GM18517 (cell line): ENCODE data around the gene NSD1.
A peak's percentile ranks its signal among the peaks of the same experiment; 100 is the strongest.
"Not testable (repeated sequence)": the region's sequence is repeated elsewhere in the genome, so short reads cannot be mapped to it uniquely, and the experiment has no call there.

ENCODE experiments used
- ATAC-seq: cut with Tn5 transposase; IDR thresholded peaks from one replicate; pipeline ENCODE4 v1.9.1; 2021; ENCODE audit warnings: mild to moderate bottlenecking, moderate library complexity; ENCODE audit not compliant: unreplicated experiment

The NSD1 gene

DNA sequence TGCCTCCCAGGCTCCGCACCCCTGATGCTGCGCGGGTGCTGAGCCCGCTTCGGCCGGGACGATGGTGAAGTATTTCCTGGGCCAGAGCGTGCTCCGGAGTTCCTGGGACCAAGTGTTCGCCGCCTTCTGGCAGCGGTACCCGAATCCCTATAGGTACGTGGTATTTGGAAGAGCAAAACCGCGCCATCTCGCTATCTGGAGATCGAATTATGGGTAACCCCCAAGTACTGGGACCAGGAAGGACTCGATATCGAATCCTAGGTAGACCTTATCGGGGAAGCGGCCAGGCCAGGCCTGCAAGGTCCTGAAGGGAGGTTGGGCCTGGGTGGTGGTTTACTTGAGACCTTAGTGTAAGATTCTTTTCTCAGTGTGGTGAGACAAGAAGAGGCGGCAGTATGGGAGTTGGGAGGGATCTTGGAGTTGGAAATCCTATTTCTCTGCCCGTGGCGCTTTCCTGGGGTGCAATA is 170.4 kb downstream of the NSD1 start:
- ATAC-seq, result peak; percentile 10

DNA sequence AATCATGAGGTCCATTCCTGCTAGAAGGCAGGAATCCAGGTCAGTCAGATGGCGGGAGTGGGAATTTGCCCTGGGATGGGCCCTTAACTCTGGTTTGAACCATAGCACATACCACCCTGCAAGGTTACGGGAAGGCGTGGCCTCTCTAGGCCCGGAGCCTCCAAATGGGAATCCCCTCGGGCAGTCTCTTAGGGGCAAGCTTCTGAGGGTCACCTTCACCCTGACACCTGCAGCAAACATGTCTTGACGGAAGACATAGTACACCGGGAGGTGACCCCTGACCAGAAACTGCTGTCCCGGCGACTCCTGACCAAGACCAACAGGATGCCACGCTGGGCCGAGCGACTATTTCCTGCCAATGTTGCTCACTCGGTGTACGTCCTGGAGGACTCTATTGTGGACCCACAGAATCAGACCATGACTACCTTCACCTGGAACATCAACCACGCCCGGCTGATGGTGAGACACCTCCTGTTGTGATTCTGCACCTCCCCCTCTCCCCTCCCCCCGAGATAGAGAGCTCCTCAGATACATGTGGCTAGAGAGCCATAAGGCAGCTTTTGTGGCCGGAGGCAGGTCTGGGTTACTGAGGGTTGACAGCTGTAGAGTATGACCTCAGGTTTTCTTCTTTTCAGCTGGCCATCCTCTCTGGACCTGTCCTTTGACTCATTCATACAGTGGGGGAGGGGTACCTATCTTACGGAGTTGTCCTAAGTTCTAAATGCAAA is 171.0 kb downstream of the NSD1 start:
- ATAC-seq, result no peak

DNA sequence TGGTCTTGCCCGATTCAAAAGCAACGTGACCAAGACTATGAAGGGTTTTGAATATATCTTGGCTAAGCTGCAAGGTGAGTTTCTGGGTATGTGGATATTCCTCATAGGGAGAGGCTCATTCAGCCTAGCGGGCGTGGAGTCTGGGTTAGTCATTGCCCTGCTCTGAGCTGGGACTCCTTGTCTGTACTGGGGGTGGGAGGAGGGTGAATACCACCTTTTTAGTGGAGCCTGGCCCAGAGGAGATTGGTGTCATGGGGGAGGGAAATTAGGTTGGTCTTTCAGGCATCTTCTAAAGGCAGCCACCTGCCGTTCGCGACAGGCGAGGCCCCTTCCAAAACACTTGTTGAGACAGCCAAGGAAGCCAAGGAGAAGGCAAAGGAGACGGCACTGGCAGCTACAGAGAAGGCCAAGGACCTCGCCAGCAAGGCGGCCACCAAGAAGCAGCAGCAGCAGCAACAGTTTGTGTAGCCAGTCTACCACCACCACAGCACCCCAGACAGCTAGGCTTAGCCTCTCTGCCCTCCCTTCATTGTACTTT is 172.6 kb downstream of the NSD1 start:
- not testable (repeated sequence) for ATAC-seq

DNA sequence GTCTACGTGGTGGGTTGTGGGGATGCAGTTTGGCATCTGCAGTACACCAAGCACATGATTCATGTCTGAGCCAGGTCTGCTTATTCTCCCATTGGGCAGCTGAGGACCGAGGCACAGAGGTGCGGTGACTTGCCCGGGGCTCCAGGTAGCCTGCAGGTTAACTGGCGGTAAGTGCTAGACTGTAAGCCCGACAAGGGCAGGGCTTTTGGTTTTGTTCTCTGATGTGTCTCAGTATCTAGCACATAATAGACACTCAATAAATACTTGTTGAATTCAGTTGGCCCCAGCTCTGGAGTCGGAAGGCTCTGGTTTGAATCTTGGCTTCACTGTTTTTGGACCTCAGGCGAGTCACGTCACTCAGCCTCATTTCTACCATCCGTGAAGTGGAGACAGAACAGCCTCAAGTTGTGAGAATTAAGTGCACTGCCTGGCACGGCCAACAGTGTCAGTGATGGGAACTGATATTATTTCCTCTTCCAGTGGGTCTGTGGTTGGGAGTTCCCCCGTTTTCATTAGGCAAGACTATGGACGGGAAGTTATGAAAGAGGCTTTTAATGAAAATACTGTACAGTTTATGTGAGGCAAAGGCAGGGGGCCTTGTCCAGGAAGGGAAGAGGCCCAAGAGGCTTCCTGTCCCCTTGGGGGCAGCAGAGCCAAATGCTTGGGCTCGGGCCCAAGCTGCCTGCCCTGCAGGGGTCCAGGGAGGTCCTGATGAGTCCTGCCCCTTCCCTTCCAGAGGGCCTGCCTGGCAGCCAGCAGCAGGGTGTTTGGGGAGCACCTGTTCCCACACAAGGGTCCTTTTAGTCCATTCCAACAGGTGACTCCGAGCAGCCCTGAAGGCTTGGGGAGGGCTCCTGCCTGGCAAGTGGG is 173.3 kb downstream of the NSD1 start:
- no peak for ATAC-seq

DNA sequence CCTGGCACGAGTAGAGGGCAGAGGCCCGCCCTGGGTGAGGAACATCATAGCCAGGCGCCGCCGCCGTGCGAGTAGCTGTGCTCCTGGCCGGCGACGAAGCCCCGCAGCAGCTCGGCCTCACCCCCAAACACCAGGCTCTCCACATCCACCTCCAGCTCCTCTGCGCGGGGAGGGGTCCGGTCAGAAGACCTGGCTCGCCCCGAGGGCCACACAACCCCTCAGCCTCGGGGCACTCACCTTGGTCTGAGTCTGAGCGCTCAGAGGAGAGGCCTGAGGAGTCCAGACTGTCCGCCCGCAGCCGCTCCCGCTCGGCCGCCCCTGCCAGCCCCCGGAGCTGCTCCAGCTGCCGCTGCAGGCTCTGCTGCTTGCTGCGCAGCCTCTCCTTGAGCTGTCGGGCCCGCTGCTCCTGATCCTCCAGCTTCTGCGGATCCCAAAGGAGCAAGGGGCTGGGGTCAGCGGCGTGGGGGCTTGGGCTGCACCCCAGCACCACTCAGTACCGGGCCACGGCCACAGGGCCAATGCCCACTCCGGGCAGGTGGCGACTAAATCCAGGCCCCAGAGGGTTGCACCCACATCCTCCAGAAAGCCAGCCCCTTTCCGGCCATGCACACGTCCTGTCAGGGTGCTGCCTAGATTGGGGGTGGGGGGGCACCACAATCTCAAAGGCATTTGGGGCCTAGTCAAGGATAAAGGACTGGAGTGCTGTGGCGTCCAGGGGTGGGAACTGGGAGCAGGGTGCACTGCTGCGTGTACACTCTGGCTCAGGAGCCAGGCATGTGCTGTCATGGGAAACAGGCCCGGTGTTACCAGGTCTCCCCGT is 174.2 kb downstream of the NSD1 start:
- no peak for ATAC-seq

DNA sequence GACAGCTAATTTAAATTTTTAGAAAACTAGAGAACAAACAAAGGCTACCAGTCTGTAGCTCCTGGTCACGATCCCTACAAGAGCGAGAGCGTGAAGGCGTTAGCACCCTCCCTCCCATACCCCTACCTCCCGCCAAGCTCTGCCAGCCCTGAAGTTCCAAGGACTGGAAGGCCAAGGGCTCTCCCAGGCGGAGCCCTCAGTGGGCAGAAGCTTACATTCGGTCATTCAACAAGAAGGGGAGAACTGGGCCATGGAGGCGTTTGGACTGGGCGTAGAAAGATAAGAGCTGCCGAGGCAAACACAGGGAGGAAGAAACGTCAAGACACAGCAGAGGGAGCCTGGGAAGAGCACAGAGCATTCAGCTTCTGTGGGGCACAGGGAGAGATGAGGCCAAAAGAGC is 175.2 kb downstream of the NSD1 start:
- ATAC-seq, result no peak

DNA sequence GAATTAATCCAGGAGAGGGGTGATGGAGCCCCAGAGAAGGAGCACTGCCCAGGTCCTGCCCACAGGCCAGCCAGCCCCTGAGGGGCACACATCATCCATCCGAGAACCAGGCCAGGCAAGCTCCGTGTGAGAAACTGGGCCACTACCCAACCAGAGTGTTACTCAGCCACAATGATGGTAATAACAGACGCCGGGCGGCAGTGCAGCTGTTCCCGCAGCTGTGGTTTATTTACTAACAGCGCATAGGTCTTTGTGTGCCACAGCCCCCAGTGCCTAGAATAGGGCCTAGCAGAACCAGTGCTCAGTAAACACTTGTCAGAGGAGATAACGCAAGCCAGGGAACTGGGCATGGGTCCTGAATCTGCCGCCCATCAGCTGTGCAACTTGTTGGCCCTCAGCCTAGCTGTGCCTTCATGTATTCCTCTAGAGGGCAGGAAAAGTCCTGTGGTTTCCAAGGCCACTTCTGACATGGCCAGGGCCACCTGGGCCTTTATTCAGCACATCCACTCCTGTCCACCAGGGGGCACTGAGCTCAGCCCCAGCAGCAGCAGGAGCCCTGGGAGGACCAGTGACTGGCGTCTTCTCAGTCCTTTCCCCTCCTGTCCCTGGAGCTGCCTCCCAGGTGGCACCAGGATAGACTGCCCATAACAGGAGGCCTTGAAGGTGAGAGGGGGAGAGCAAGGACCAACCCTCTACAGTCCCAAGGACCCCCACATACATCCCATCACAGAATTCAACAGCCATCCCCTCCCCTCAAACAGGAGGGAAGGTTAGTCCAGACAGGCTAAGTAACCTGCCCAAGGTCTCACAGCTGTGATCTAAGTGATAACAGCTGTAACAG is 176.0 kb downstream of the NSD1 start:
- no peak for ATAC-seq

DNA sequence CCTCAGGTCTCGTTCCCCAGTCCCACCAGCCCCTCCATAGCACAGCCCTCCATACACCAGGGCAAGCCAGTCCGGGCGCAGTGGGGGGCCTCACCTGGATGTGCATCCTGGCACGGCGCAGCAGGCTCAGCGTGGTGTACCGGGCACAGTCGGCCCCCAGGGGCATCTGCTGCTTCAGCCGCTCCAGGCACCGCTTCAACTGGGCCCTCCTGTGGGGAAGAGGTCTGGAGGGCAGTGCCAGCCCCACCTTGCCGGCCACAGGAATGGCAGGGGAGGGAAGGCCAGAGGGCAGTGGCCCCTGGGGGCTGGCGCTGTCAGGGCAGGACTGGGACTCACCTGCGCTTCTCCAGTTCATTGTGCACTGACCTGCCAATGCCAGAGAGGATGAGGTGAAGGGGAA is 176.8 kb downstream of the NSD1 start:
- ATAC-seq, result no peak

DNA sequence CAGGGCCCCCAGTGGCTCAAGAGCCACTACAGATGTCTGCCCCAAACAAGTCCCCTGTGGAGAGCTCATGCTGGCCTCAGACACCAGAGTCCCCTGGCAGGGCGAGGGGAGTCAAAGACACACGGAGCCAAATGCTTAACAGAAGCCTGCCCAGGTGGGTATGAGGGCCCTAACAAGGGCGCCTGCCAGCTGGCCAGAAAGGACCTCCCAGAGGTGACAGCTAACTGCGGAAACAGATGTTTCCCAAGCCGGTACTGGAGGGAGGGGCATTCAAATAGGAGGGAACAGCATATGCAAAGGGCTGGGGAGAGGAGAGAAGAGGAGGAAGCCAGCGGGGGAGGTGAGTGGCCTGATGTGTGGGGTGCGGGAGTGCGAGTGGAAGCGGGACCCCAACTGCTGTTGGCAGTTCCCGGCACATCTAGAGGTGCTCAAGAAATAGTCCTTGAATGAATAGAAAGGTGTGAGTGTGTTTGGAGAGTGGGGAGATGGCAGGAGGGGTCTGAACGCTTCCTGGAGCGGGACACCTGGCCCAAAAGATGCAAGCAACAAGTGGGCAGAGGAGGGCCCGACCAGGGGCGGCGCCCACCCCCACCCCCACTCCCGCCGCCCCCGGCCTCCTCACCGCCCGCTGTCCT is 177.3 kb downstream of the NSD1 start:
- no peak for ATAC-seq

DNA sequence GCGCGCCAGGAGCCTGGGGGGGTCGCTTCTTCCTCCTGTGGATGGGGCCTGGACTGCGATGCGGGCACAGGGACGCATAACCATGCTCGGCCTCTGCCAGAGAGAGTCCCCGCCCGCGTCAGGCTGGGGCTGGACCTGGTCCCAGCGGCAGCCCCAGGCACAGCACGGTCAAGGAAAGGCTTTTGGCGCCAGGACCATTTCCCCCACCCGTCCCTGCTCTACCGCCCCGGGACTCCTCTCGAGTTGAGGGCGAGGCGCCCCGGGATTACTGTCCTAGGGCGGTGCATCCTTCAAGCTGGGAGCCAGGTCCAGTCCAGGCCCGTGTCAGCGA is 177.8 kb downstream of the NSD1 start:
- no peak for ATAC-seq

DNA sequence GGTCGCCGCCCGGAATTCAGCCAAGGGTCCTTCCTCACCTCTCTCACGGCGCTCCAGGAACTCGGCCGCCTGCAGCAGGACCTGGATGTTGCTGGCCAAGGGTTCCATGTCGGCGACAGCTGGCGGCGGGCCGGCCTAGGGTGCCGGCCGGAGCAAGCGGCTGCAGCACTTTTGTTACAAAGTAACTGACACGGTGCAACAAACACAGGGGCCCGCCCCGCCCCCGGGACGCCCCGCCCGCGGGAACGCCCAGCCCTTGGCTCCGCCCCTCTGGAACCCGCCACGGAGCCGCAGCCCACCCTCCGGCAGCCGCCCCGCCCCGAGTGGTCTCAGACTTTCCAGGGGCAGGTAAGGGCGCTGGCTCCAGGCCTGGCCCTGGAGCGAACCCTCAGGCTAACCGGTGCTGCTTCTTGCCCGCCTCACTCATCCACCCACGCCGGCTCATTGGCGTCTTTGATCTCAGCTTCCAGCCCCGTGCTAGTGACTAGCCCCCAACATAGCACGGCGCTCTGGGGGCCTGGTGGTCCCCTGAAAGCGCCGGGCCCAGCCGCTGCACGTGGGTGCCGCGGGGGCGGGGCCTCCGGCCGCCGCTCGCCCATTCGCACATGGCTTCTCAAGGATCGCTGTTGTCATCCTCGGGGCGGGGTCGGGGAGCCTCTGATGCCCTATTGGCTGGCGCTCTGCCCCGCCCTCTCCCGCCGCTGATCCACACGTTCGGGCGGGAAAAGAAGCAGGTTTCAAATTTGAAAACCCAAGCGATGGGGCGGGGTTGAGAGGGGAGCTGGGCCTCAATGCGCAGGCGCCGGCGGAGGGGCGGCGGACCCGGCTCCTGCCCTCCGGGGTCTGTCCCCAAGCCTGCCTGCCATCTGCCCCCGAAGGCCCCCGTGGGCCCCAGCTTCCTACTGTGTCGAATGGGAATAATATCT is 178.4 kb downstream of the NSD1 start, which contains the start of gene MXD3:
MXD3 (minus strand) TSS at position 176 of the 926 bp plus-strand sequence; CDS start at position 108, 68 bp downstream.
- peak; percentile 68 for ATAC-seq

DNA sequence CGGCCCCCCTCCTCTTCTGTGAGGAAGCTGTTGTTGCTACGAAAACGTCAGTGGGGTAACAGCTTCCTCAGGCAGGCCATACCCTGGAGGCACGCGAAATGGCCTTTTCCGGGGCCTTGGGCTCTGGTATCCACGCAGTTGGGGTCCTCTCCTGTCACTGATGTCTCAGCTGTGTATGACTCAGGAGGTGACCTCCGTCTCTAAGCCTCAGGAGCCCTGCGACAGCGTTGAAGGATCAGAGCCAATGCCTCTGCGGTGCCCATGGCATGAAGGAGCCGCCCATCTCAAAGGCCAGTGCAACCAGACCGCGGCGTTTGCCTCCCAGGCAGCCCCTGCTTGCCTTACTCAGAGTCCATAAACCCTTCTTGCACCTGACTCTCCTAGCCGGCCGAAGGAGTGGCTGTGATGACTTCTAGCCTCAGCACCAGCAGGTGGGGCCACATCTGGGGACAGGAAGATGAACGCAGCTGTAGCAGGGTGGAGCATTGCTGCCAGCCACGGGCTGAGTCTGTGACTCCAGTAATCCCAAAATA is 179.1 kb downstream of the NSD1 start:
- peak; percentile 35 for ATAC-seq

DNA sequence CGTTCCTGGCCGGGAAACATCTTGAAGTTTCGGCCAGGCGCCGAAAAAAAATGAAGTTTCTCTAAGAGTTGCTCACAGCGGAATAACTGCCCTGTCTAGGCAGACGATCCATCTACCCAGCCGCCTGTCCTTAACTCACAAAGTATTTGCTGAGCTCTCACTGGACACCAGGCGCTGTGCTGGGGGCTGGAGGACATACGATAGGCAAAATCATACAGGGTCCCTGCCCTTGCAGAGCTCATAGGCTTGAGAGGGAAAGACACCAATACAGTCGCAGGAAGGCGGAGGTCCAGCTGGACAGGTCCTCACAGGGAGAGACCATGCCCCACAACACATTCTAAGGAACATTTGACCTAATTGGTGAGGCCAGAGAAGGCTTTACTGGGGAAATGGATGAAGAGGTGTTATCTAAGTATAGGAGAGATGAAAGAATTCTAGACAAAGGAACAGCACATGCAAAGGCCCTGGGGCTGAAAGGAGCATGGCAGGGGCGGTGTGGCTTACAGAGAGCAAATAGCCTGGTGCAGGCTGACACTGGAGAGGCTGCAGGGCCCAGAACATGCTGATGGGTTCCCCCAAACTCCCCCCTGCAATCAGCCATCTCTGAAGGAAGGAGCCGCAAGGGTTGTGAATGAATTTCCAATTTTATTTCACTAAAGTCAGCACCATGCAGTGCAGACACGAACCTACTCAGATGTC is 180.1 kb downstream of the NSD1 start:
- no peak for ATAC-seq

DNA sequence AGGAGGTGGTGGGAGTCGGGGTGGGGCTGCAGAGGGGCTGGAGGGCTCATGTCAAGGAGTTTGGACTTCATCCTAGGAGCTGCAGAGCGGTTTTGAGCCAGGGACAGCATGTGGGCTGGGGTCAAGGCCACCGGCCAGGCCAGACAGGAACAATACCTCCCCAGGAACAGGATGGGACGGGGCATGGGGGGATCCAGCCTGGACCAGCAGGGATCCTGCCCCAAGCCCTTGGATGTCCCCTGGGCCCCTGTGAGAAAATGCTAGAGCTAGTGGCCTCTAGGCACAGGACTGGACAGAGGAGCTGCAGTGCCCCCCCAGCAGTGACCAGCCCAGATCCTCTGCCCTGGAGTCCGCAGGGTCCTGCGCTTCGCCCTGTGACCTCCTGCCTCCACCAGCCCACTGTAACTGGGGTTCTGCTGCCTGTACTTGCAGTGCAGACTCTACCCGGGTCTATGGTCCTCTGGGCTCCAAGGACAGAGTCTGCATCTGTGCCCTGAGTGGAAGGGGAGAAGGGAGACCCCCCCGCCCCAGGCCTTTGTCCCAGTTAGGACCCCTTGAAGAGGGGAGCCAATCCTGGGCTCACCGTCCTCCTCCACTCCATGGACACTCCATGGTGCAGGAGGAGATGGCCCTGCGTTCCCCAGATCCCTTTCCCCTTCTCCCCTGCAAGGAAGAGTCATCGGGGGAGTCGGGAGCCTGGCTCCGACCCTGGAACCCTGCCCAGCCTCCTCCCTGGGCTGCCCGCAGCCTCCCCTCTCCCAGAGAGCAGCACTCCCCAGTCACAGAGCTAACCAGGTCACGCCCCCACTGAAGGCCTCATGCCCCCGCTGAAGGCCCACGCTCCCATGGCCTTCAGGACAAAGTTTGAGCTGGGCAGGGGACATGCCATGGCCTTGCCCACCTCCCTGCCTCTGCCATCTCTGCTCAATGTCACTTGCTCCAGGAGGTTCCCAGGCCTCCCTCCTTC is 181.1 kb downstream of the NSD1 start:
- ATAC-seq, result no peak

DNA sequence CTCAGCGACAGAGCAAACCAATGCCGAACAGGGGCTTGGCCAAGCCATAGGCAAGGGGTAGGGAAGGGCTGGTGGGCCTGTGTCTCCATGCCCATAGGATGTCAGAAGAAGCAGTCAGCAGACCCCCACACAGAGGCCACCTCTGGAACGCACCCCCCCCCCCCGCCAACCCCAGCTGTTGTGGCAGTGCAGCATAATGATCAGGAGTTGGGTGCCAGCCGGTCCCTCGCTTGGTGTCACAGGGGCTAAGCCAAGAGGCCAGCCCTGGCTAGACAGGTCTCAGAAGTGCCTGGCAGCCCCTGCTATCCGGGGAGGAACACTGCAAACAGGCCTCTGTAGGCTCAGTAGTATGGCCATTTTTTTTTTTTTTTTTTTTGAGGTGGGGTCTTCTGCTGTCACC is 181.8 kb downstream of the NSD1 start:
- ATAC-seq, result no peak

DNA sequence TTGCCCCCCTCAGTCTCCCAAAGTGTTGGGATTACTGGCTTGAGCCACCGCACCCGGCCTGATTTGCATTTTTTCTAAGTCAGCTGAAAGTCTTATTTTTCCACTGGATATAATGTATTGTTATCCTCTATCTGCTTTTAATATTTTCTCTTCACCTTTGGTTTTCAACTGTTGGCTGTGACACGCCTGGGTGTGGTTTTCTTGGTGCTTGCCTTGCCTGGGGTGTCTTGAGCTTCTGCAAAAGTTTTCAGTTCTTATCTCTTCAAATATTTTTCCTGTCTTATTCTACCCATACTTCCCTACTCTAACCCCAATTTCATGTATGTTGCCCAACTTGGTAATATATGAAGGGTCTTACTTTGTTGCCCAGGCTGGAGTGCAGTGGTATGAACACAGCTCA is 182.4 kb downstream of the NSD1 start:
- ATAC-seq, result no peak

DNA sequence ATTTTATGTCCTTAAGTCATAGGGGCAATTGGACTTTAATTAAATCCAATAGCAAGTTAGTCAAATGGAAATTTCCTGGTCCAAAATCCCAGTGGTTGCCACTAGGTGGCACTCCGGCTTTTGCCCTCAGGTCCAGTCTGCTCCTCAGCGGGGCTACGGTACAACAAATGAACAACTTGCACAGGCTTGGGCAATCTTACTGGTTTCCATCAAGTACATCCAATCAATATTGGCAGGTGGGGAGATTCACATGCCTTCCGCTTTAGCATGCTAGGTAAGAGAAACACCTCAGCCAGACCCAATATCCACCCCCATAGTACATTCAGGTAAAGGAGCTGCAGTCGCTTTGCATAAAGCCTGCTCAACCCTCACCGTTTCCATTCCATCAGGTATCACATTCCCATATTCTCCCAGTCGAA is 184.4 kb downstream of the NSD1 start:
- ATAC-seq, result no peak
